Activated CD4-positive, alpha-beta memory T cell treated with anti-CD3 and anti-CD28 coated beads for 36 hours (primary cell): ENCODE results near the gene CPS1. TPM values are rescaled to one million over a fixed set of nuclear protein-coding genes. Genes with fewer than 3 reads are reported as not detected.

Experiments used
- CTCF ChIA-PET: fragments of 350-600 bp; sonication (Branson Sonifier 250); formaldehyde crosslinking; loops from one replicate; lab custom pipeline; 2021; ENCODE audit warnings: antibody characterized with exemption, inconsistent platforms; lab: Charles Lee
- POLR2A ChIA-PET: fragments of 350-600 bp; sonication (Branson Sonifier 250); formaldehyde crosslinking; loops from one replicate; lab custom pipeline; 2021; ENCODE audit warnings: antibody characterized with exemption; lab: Charles Lee
- DNase-seq: peaks from one replicate; pipeline ENCODE4 v3.0.0-alpha.2; 2020
- H3K27ac Mint-ChIP-seq: one replicate; pipeline ENCODE4 v1.8.0; 2021; ENCODE audit warnings: mixed read lengths
- H3K27me3 Mint-ChIP-seq: one replicate; pipeline ENCODE4 v1.8.0; 2021; ENCODE audit warnings: mixed read lengths
- H3K36me3 Mint-ChIP-seq: one replicate; pipeline ENCODE4 v1.8.0; 2021; ENCODE audit warnings: mixed read lengths
- H3K4me1 Mint-ChIP-seq: one replicate; pipeline ENCODE4 v1.8.0; 2021; ENCODE audit warnings: low read depth, mixed read lengths
- H3K4me3 Mint-ChIP-seq: one replicate; pipeline ENCODE4 v1.8.0; 2021; ENCODE audit warnings: mild to moderate bottlenecking, mixed read lengths
- H3K9me3 Mint-ChIP-seq: one replicate; pipeline ENCODE4 v1.8.0; 2021; ENCODE audit warnings: mixed read lengths
- intact Hi-C: fragments of 100-400 bp; cut with micrococcal nuclease; formaldehyde crosslinking; loops from one replicate; pipeline ENCODE4 v1.15.1; 2023
- total RNA-seq, 2 experiments: library from RNA; stranded (reverse); gene quantifications; one replicate each; pipeline ENCODE4 v1.2.3, GENCODE V29; 2021

The CPS1 gene
- 1 to 10 TPM; 1.7 TPM for total RNA-seq

DNA sequence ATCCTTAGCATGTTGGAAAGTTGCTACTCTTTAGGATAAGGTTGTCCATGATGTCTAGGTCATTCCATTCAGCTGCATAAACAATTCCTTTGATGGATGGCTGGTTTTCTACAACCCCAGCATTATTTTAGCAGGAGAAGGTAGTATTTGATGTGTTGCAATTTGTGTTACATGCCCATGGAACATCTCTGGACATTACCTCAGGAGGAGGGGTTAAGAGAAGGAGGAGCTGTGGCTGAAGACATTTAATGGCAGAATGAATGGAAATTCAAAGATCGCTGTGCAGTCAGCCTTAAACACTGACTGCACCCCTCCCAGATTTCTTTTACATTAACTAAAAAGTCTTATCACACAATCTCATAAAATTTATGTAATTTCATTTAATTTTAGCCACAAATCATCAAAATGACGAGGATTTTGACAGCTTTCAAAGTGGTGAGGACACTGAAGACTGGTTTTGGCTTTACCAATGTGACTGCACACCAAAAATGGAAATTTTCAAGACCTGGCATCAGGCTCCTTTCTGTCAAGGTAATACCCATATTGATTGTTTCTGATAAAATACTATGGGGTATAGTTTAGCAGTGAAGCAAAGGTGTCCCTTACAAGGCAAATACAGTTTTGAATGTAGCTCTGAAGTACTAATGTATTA, at the start of gene CPS1:
TSS of gene CPS1 (plus strand) at position 271 of the 652 bp plus-strand sequence. CDS start at position 406, 135 bp downstream.
- DNase-seq: no peak
- Mint-ChIP-seq H3K9me3 (no peaks in the 10 kb centered on the region), H3K4me1 (no peaks in the 10 kb centered on the region), H3K27ac (no peak within 1 kb of the TSS), H3K36me3 (no peaks in the 10 kb centered on the region), H3K4me3 (no peak within 1 kb of the TSS), H3K27me3 (peaks cover 1% of the 10 kb centered on the region)
- intact Hi-C loops: no loop called here
- ChIA-PET POLR2A (interaction anchor here (0.6 kb wide), 1 partner anchor 101 kb away, joined by 3 read pairs; no protein-coding TSS in a partner anchor), CTCF (interaction anchor here (0.9 kb wide), 1 partner anchor 53 kb away, joined by 6 read pairs; no protein-coding TSS in a partner anchor)

DNA sequence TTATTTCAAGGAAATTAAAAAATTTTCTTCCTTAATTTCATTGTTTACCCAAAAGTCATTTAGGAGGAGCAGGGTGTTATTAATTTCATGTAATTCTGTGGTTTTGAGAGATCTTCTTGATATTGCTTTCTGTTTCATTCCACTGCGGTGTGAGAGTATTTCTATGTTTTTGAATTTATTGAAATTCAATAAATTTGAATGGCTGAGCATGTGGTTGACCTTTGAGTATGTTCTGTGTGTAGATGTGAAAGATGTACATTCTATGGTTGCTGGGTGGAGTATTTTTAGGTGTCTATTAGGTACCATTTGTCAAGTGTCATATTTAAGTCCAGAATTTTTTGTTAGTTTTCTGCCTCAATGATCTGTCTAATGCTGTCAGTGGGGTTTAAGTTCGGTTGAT, 40.5 kb upstream of the CPS1 start:
- H3K36me3 Mint-ChIP-seq: no peaks in the 10 kb centered on the region
- H3K4me1 Mint-ChIP-seq: peaks cover 3% of the 10 kb centered on the region
- DNase-seq: no peak
- ChIA-PET POLR2A (no interaction called here), CTCF (interaction anchor here (1.5 kb wide), 1 partner anchor 13 kb away, joined by 5 read pairs; no protein-coding TSS in a partner anchor)
- intact Hi-C loops: no loop called here
- H3K27me3 Mint-ChIP-seq: peaks cover 21% of the 10 kb centered on the region
- H3K27ac Mint-ChIP-seq: no peak overlapping the region
- H3K4me3 Mint-ChIP-seq: no peak overlapping the region
- no peaks in the 10 kb centered on the region for H3K9me3 Mint-ChIP-seq

DNA sequence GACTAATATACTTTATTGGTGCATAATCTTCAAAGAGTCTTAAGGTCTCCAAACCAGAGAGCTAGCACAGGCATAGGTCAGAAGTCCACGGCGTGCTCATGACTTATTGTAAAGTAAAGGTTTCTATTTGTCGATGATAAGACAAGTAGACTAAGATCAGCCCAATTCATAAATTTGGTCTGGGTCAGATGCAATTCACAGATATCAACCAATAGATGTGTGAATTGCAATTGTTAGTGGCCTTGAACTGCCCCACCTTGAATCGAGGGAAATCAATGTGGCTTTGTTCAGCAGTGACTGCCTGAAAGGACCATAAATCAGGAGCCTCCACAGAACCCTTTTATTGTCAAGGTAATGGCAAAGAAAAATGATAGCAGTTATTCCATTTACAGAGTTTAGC, 39.1 kb upstream of the CPS1 start:
- POLR2A ChIA-PET: no interaction called here
- CTCF ChIA-PET: interaction anchor here (1.5 kb wide), 1 partner anchor 15 kb away, joined by 5 read pairs; no protein-coding TSS in a partner anchor
- no peak for DNase-seq

DNA sequence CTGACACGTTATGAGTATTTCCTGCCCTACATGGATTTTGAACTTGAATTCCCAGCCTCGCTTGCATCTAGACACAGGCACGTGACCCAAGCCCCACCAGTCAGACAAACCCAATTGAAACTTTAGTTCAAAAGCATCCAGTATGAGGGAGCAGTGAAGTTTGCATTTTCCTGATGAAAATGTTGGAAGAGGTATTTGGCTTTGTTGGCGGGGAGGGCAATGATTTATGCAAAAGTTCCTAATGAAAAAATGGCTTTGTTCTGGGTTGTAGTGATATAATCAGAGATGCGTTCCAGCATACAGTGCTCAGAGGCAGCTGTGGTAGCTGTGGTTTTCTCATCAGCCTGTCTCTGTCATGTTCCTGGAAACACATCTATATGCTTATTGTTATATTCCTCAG, 36.8 kb upstream of the CPS1 start:
- Mint-ChIP-seq H3K4me1 (peaks cover 3% of the 10 kb centered on the region), H3K27me3 (peaks cover 22% of the 10 kb centered on the region), H3K9me3 (no peaks in the 10 kb centered on the region), H3K27ac (no peak overlapping the region), H3K4me3 (no peak overlapping the region), H3K36me3 (no peaks in the 10 kb centered on the region)
- DNase-seq: no peak
- ChIA-PET POLR2A (no interaction called here), CTCF (no interaction called here)
- intact Hi-C loops: no loop called here

More for the DNA sequence above, 39.1 kb upstream of the CPS1 start:
- Mint-ChIP-seq H3K9me3 (no peaks in the 10 kb centered on the region), H3K36me3 (no peaks in the 10 kb centered on the region), H3K4me3 (no peak overlapping the region), H3K27me3 (peaks cover 21% of the 10 kb centered on the region), H3K27ac (no peak overlapping the region), H3K4me1 (peaks cover 3% of the 10 kb centered on the region)
- intact Hi-C loops: no loop called here

- no peak overlapping the region for H3K27ac Mint-ChIP-seq
- H3K9me3 Mint-ChIP-seq: no peaks in the 10 kb centered on the region
- no peaks in the 10 kb centered on the region for H3K36me3 Mint-ChIP-seq
- intact Hi-C loops: no loop called here
- H3K4me3 Mint-ChIP-seq: no peak overlapping the region
- H3K27me3 Mint-ChIP-seq: peaks cover 18% of the 10 kb centered on the region
- CTCF ChIA-PET: no interaction called here
- peaks cover 3% of the 10 kb centered on the region for H3K4me1 Mint-ChIP-seq
- POLR2A ChIA-PET: no interaction called here
- no peak for DNase-seq
Observed at GRCh38 chr2:210522399-210522798, 34.0 kb upstream of the CPS1 start.

- POLR2A ChIA-PET: no interaction called here
- Mint-ChIP-seq H3K9me3 (no peaks in the 10 kb centered on the region), H3K27me3 (peaks cover 17% of the 10 kb centered on the region), H3K4me1 (peaks cover 3% of the 10 kb centered on the region), H3K27ac (no peak overlapping the region), H3K4me3 (no peak overlapping the region), H3K36me3 (no peaks in the 10 kb centered on the region)
- DNase-seq: no peak
- intact Hi-C loops: no loop called here
- CTCF ChIA-PET: no interaction called here
Observed at GRCh38 chr2:210523650-210524289, 32.6 kb upstream of the CPS1 start.

- Mint-ChIP-seq H3K36me3 (no peaks in the 10 kb centered on the region), H3K27ac (no peak overlapping the region), H3K27me3 (peaks cover 15% of the 10 kb centered on the region), H3K4me1 (peaks cover under 1% of the 10 kb centered on the region), H3K9me3 (no peaks in the 10 kb centered on the region), H3K4me3 (no peak overlapping the region)
- POLR2A ChIA-PET: no interaction called here
- no peak for DNase-seq
- CTCF ChIA-PET: no interaction called here
- intact Hi-C loops: no loop called here
Observed at GRCh38 chr2:210524533-210524932, 31.9 kb upstream of the CPS1 start.

DNA sequence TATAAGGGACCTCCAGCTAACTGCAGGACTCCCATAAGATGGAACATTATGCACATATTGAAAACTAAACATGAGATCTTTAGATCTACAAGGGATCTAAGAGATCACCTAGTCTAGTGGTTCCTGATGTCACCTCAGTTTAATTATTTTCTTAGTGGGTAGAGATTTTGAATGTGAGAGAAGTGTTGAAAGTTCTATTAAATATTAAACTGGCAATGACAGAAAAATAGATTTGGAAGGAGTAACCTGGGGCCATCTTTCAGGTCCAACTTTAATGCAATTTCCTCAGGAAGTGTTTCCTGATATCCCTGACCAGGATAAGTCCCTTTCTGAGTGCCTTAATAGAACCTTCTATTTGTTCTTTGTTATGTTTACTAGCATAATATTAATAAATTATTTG, 29.1 kb upstream of the CPS1 start:
- Mint-ChIP-seq H3K36me3 (no peaks in the 10 kb centered on the region), H3K4me1 (no peaks in the 10 kb centered on the region), H3K4me3 (no peak overlapping the region), H3K9me3 (no peaks in the 10 kb centered on the region), H3K27me3 (peaks cover 10% of the 10 kb centered on the region), H3K27ac (no peak overlapping the region)
- intact Hi-C loops: no loop called here
- ChIA-PET POLR2A (no interaction called here), CTCF (interaction anchor here (1.1 kb wide), 1 partner anchor 25 kb away, joined by 3 read pairs; no protein-coding TSS in a partner anchor)
- no peak for DNase-seq

DNA sequence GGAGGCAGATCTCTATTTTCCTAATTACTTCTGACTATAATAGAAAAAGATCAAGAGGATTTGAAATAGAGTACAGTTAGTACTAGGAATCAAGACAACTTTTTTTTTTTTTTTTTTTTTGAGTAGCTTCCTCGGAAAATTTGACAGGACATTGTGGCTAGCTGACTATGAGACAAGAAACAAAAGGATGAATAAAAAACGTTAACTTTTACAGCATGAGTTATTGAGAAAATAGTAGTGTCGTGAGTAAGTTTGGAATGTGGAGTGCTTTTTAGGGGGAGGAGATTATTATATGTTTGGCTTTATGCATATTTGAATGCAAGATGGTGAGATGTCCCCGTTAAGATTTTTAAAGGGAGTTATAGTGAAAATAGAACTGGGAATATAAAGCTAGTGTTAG, 27.7 kb upstream of the CPS1 start:
- H3K4me3 Mint-ChIP-seq: no peak overlapping the region
- no peak overlapping the region for H3K27ac Mint-ChIP-seq
- H3K9me3 Mint-ChIP-seq: no peaks in the 10 kb centered on the region
- ChIA-PET CTCF (interaction anchor here (1.0 kb wide), 1 partner anchor 25 kb away, joined by 4 read pairs; no protein-coding TSS in a partner anchor), POLR2A (interaction anchor here (0.6 kb wide), 1 partner anchor 1825 kb away, joined by 3 read pairs; no protein-coding TSS in a partner anchor)
- H3K4me1 Mint-ChIP-seq: no peaks in the 10 kb centered on the region
- no peak for DNase-seq
- no peaks in the 10 kb centered on the region for H3K36me3 Mint-ChIP-seq
- intact Hi-C loops: no loop called here
- H3K27me3 Mint-ChIP-seq: peaks cover 8% of the 10 kb centered on the region

- no peaks in the 10 kb centered on the region for H3K36me3 Mint-ChIP-seq
- H3K4me3 Mint-ChIP-seq: no peak overlapping the region
- no peaks in the 10 kb centered on the region for H3K4me1 Mint-ChIP-seq
- H3K9me3 Mint-ChIP-seq: no peaks in the 10 kb centered on the region
- ChIA-PET POLR2A (no interaction called here), CTCF (no interaction called here)
- intact Hi-C loops: no loop called here
- no peak for DNase-seq
- H3K27ac Mint-ChIP-seq: no peak overlapping the region
- peaks cover 2% of the 10 kb centered on the region for H3K27me3 Mint-ChIP-seq
Observed at GRCh38 chr2:210531050-210531449, 25.3 kb upstream of the CPS1 start.

GRCh38 chr2:210531482-210531881, 24.9 kb upstream of the CPS1 start:
- Mint-ChIP-seq H3K36me3 (no peaks in the 10 kb centered on the region), H3K4me3 (no peak overlapping the region), H3K9me3 (no peaks in the 10 kb centered on the region), H3K27ac (no peak overlapping the region), H3K4me1 (no peaks in the 10 kb centered on the region), H3K27me3 (peaks cover 2% of the 10 kb centered on the region)
- no peak for DNase-seq
- ChIA-PET POLR2A (no interaction called here), CTCF (no interaction called here)
- intact Hi-C loops: no loop called here

DNA sequence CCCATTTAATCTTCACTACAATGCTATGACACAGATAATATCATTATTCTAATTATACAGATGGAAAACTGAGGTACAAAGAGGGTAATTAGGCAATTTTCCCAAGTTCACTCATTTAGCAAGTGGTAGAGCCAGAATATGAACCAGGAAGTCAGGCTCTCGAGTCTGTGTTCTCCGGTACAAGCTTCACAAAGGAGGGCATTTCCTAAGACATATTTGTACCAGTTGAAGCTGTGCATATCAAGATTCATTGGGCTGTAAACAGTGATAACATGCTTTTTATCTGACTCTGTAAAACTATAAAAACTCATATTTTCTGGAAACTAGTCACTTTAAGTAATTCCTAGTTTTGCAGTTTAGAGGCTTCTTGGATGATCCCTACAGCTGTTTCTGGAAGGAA, 23.0 kb upstream of the CPS1 start:
- peaks cover 2% of the 10 kb centered on the region for H3K27me3 Mint-ChIP-seq
- ChIA-PET POLR2A (no interaction called here), CTCF (no interaction called here)
- DNase-seq: no peak
- intact Hi-C loops: no loop called here
- H3K27ac Mint-ChIP-seq: no peak overlapping the region
- no peaks in the 10 kb centered on the region for H3K9me3 Mint-ChIP-seq
- H3K4me3 Mint-ChIP-seq: no peak overlapping the region
- H3K36me3 Mint-ChIP-seq: no peaks in the 10 kb centered on the region
- H3K4me1 Mint-ChIP-seq: no peaks in the 10 kb centered on the region
